Measurements from ENCODE around the gene LARGE1.

LARGE1 gene

DNA sequence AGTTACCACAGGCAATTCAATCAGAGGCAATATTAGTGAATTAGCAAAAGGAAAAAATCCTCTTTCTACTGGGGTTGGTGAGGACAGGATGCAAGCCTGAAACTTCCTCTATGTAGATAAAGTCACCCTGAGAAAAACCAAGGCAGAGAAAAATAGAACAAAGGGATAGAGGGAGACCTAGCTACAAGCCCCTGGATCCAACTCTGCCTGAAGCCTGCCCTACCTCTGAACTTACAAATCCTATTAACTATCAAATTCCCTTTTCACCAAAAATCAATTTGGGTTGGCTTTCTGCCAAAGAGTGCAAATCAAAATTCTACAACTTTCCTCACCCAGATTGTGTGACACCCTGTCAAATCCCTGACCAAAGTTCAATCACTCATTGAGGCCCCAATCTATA is 161.3 kb downstream of the LARGE1 start:
- DNase-seq = no peak

- DNase-seq = no peak
Measured at GRCh38 chr22:33757802-33758483, 162.3 kb downstream of the LARGE1 start.

DNA sequence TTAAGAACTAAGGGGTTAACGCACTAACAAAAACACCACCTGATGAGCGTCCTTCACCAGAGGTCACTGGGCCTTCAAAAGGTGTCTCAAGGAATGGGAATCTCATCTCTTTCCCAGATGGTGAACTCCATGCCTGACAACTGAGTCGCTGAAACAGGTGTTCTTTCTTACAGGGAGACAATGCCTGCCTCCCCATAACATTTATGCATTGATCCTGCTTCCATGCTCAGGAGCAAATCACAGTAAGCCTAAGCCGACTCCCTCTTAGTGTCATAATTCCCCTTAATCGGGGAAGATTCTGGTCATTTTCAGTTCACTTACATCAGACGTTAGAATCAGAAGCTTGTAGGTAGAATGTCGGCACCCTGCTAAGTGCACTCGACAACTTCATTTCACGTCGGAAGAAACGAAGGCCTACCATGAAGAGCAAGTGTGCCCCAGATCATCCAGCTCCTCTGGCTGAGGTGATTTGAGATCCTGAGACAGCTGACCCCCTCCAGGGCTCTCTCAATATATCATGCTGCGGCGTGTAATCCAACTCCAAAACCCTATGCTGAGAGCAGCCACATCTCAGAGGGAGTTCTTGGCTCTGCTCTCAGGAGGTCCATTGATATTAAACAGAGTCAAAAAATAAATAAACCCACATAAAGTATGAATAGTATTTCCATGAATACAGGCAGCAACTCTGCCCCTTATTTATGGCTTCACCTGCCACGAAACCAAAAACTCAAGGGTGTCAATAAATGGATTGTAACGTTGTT is 163.1 kb downstream of the LARGE1 start:
- no peak for DNase-seq

DNA sequence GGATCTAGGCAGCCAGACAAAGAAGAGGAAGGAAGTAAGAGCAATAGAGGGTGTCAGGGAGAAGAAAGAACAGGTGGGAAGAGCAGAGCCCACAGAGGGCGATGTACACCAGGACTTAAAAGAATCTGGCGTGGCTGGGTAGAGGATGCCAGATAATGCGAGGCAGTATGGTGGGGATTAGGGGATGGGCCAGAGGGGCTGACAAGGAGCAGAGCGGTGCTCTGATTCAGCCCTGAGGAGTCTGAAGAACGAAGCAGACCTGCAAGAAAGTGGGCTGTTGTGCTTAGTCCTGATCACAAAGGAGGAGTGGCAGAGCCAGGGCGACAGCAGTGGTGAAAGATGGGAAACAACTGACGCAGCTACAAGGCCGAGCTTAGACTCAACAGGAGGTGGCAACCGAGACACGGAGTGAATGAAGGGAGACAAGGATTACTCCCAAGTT is 163.7 kb downstream of the LARGE1 start:
- no peak for DNase-seq

DNA sequence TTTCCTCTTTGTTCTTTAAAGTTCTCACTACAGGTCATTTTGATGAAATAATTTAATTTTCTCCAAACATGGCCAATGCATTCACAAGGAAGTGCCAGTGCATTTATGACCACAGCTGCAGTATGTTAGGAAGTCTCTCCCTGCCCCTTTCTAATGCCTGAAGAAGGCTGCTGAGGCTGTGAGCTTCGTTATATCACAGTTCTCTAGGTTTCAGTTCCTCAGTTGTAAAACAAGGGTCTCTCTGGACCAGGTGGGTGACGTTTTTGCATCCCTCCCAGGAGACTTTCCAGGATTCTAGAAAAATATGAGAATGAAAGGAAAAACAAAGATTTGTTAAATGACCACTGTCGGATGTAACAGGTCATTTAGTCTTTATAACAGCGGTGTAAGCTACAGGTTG is 171.6 kb downstream of the LARGE1 start:
- DNase-seq = no peak

- DNase-seq = no peak
Measured at GRCh38 chr22:33747576-33748180, 172.6 kb downstream of the LARGE1 start.

DNA sequence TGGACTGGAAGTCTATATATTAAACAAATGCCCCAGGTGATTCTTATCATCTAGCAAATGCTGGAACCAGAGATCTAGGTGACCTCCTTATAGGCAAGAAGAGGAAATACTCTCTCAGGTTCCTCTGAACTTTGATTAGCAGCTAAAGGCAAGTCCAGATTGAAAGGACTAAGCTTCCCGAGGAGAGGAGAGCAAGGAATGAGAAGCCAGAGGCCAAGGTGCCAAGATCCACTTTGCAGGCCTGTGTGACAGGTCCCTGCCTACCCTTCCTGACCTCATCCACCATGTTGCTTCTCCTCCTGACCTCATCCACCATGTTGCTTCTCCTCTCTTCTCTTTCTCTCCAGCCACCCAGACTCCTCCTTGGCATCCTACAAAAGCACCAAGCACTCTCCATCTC is 173.2 kb downstream of the LARGE1 start:
- DNase-seq = no peak

- DNase-seq = no peak
Measured at GRCh38 chr22:33746501-33746928, 173.8 kb downstream of the LARGE1 start.

GRCh38 chr22:33745501-33745900 is 174.8 kb downstream of the LARGE1 start:
- no peak for DNase-seq

GRCh38 chr22:33743756-33744155 is 176.5 kb downstream of the LARGE1 start:
- no peak for DNase-seq

DNA sequence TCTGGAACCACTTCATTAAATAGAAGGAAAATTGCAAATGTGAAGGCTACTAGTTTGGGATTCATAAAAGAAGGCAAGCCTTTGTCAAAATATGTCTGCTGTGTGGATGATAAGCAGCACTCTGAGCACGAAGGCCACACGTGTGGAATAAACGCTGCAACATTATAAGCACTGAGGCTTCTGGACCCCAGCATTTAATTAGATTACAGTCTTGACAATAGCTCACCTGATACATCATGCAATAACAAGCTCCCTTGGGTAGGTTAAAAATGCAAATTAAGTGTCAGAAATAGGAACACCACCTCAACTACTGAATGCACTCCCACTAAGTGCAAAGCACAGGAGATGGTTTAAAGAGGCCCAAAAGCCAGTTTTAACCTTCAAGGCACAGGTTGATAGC is 179.3 kb downstream of the LARGE1 start:
- DNase-seq = no peak

- DNase-seq = no peak
Measured at GRCh38 chr22:33739516-33739915, 180.8 kb downstream of the LARGE1 start.

- DNase-seq = no peak
Measured at GRCh38 chr22:33737662-33738061, 182.6 kb downstream of the LARGE1 start.

DNA sequence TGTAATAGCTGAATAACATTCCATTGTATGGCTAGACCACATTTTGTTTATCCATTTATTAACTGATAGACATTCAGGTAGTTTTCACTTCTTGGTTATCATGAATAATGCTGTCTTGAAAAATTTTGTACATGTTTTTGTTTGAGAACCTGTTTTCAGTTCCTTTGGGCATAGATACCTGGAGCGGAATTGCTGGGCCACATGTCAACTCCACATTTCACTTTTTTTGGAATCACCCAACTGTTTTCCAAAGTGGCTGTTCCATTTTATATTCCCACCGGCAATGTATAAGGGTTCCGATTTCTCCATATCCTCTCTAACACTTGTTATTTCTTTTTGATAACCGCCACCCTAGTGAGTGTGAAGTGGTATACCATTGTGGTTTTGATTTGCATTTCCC is 184.3 kb downstream of the LARGE1 start:
- DNase-seq = no peak

GRCh38 chr22:33728847-33729246 is 191.4 kb downstream of the LARGE1 start:
- no peak for DNase-seq

DNA sequence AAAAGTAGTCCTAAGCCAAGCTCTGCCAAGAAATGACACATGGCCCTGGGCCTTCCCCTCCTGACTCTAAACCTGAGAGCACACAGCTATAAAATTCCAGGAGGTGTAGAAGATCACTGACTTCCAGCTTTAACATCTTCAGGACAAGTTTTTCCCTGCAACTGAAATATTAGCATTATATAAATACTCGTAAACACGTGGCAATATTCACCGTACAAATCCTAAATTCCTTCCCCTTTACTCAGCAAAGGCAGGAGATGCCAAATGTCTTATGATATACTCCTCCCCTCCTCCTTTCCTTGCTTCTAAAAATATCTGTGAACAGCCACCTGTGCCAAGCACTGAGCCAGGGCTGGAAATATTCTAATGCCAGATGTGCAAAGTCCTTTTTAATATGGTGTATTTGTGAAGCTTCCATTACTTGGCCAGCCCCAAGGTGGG is 194.0 kb downstream of the LARGE1 start:
- DNase-seq = no peak

- DNase-seq = no peak
Measured at GRCh38 chr22:33723915-33724314, 196.4 kb downstream of the LARGE1 start.

DNA sequence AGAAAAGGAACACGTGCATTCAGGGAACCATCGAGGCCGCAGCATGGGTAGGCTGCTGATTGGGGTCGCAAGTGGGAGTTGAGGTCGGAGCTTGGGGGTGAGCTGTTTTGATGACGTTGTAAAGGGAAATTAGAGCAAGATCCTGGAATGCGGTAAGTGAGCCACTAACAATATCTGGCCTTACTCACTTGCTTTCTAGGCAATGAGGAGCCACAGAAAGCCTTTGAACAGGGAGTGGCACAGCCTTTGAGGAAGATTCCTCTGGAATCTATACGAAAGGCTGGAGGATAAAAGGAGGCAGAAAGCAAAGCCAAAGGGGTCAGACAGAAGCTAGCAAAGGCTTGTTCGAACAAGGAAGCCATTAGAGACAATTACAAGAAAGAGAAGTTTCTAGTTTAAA is 197.5 kb downstream of the LARGE1 start:
- DNase-seq = no peak

DNA sequence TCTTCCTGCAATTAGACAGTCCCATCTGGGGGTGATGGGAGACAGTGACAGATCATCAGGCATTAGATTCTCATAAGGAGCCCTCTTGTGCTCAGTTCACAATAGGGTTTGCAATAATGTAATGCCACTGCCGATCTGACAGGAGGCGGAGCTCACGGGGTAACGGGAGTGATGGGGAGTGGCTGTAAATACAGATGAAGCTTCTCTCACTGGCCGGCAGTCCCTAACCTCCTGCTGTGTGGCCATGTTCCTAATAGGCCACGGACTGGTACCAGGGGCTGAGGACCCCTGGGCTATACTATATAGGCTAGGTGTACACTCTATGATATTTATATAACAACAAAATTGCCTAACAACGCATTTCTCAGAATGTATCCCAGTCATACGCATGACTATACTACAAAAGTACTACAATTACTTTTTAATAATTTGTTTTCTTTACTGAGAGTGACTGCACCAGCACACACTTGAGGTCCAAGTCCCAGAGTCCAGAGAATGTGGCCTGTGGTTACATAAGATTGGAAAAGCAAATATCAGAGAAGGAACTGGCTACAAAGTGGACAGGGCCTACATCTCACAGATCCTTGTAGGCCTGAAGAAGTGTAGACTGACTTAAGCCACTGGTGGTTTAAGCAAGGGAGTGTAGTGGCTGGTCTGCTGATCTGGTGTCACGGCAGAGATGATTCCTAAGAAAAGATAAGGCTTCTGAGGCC is 200.0 kb downstream of the LARGE1 start:
- DNase-seq = no peak

- no peak for DNase-seq
Measured at GRCh38 chr22:33717694-33718396, 202.4 kb downstream of the LARGE1 start.

GRCh38 chr22:33715237-33715985 is 204.9 kb downstream of the LARGE1 start:
- no peak for DNase-seq

- no peak for DNase-seq
Measured at GRCh38 chr22:33710326-33710725, 209.9 kb downstream of the LARGE1 start.

Data from bone marrow (tissue), 2 donors.